Left lung (tissue), 10 donors: ENCODE measurements around the gene CLOCK. TPM values are rescaled to one million over a fixed set of nuclear protein-coding genes. Genes with fewer than 3 reads are reported as not detected.

ENCODE experiments used
- ATAC-seq: fragments of 200-7000 bp; cut with Tn5 transposase; one replicate; pipeline ENCODE4 v1.9.1; 2020; ENCODE audit warnings: moderate library complexity
- DNase-seq, 4 donors: peaks; one replicate each; pipeline ENCODE4 v3.0.0-alpha.2; 2013 to 2020
- H3K27ac ChIP-seq, 2 donors: fragments of 200-600 bp; sonication (generic) in 1 of 2; one replicate each; pipeline versions ENCODE4 v1.5.0 to v1.8.0; 2020 to 2021
- H3K27me3 ChIP-seq, 2 donors: fragments of 200-600 bp; sonication (generic) in 1 of 2; one replicate each; pipeline versions ENCODE4 v1.5.0 to v1.8.0; 2020 to 2021
- H3K36me3 ChIP-seq, 2 donors: fragments of 200-600 bp; sonication (generic) in 1 of 2; one replicate each; pipeline versions ENCODE4 v1.5.0 to v1.8.0; 2020 to 2021
- H3K4me1 ChIP-seq, 2 donors: fragments of 200-600 bp; one replicate each; pipeline ENCODE4 v1.8.0; 2021
- H3K4me3 ChIP-seq, 2 donors: fragments of 200-600 bp; sonication (generic) in 1 of 2; one replicate each; pipeline versions ENCODE4 v1.5.0 to v1.8.0; 2020 to 2021; ENCODE audit warnings: mild to moderate bottlenecking in 1 of 2
- H3K9me3 ChIP-seq, 2 donors: fragments of 200-600 bp; sonication (generic) in 1 of 2; one replicate each; pipeline versions ENCODE4 v1.5.0 to v1.8.0; 2020 to 2021
- intact Hi-C, 2 donors: fragments of 100-400 bp; cut with DNase I; formaldehyde crosslinking; loops; one replicate each; pipeline versions ENCODE4 v1.11.2 to v1.14.2; 2022
- polyA plus RNA-seq, 6 donors: library from polyadenylated mRNA; unstranded; fragments of 120-200 nt; gene quantifications; one replicate each; pipeline ENCODE4 v1.2.1, GENCODE V29; 2013; ENCODE audit not compliant: insufficient read length in 6 of 6
- total RNA-seq, 2 donors: library from RNA; stranded (reverse); fragmentation: NEBNext Ultra II Directional; extraction: Animal tissue kit (Norgen Biotek cat#: 25700); gene quantifications; one replicate each; pipeline ENCODE4 v1.2.1, GENCODE V29; 2021
- TF ChIP-seq, protein P1 (sequence below), 2 donors: fragments of 200-600 bp; sonication (generic) in 1 of 2; IDR thresholded peaks; one replicate each; pipeline versions ENCODE4 v1.5.0 to v1.8.0; 2021; ENCODE audit warnings: antibody characterized with exemption in 2 of 2
- donor health status: DM: no; HTN: yes; CAD: no.
- donor health status: DM: no; HTN: no; CAD: no.

The CLOCK gene
- total and polyA plus RNA-seq, 8 donors: 19.8 to 27.6 (median 21.7) TPM

DNA sequence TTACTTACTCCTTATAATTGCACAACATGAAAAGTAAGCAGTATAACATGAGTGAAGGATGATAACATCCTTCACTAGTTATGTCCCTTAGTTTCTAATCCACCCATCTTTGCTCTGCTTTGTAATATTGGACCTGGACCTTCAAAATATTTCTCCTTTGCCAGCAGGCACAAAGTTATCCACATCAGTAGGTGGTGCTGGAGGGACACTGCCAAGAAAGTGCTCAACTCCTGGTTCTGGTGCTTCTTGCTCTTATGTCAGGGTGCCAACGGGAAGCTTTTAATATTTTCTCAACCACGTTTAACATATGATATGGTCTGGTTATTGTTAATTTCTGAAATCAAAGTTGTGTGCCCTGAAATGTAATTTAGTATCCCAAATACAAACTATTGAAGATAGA is 101.9 kb downstream of the CLOCK start:
- Histone ChIP-seq H3K36me3 (peaks cover 0 to 44% of the 10 kb centered on the region in 2 donors), H3K4me3 (no peak overlapping the region), H3K9me3 (no peaks in the 10 kb centered on the region), H3K27me3 (no peaks in the 10 kb centered on the region), H3K27ac (no peak overlapping the region), H3K4me1 (no peaks in the 10 kb centered on the region)
- intact Hi-C loops: no loop called here
- peak in 1 of 4 donors; percentile 15 for DNase-seq
- TF ChIP-seq, protein P1, sequence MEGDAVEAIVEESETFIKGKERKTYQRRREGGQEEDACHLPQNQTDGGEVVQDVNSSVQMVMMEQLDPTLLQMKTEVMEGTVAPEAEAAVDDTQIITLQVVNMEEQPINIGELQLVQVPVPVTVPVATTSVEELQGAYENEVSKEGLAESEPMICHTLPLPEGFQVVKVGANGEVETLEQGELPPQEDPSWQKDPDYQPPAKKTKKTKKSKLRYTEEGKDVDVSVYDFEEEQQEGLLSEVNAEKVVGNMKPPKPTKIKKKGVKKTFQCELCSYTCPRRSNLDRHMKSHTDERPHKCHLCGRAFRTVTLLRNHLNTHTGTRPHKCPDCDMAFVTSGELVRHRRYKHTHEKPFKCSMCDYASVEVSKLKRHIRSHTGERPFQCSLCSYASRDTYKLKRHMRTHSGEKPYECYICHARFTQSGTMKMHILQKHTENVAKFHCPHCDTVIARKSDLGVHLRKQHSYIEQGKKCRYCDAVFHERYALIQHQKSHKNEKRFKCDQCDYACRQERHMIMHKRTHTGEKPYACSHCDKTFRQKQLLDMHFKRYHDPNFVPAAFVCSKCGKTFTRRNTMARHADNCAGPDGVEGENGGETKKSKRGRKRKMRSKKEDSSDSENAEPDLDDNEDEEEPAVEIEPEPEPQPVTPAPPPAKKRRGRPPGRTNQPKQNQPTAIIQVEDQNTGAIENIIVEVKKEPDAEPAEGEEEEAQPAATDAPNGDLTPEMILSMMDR (IDR thresholded peaks at IDR 0.05): no peak
- ATAC-seq: peak; percentile 70

DNA sequence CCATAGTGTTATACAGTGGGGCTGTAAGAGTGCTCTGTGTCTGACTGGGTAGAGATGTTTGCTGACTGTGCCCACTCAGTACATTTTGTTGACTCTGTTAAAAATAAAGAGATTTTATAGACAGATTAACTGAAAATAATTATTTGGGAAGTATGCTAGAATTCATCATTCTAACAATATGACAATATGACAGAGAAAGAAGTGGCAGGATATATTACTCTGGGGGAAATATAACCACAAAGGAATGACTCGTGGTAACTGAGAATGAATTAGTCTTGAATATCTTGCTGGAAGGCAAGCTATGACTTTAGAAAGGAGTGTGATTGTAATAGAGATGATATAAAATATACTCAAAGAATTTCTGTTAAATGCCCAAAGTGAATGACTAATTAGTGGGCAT is 104.2 kb downstream of the CLOCK start:
- H3K4me1 ChIP-seq: no peaks in the 10 kb centered on the region
- H3K27ac ChIP-seq: no peak overlapping the region
- no peaks in the 10 kb centered on the region for H3K27me3 ChIP-seq
- ATAC-seq (no peak), DNase-seq (no peak)
- H3K9me3 ChIP-seq: no peaks in the 10 kb centered on the region
- intact Hi-C loops: no loop called here
- H3K4me3 ChIP-seq: no peak overlapping the region
- TF ChIP-seq, protein P1 (IDR thresholded peaks at IDR 0.05): no peak
- peaks cover 0 to 39% of the 10 kb centered on the region in 2 donors for H3K36me3 ChIP-seq

DNA sequence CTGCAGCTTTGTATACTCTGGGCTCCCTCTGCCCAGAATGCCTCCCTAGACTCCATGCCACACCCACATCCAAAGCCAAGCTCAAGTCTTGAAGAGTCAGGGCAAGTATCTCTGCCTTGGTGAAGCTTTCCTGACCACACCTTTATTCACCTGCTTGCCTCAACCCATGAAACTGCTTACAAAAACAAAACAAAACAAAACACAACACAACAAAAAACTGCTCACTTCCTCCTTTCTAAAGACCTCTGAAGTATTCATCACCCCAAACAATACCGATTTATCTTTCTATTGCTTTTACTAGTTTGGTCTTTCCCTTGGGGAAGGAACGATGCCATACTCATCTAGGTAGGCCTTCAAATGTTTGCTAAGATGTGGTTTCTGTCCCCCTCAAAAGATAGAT is 105.9 kb downstream of the CLOCK start:
- intact Hi-C loops: no loop called here
- H3K27me3 ChIP-seq: no peaks in the 10 kb centered on the region
- DNase-seq (no peak), ATAC-seq (no peak)
- H3K27ac ChIP-seq: no peak overlapping the region
- H3K4me1 ChIP-seq: no peaks in the 10 kb centered on the region
- H3K9me3 ChIP-seq: no peaks in the 10 kb centered on the region
- no peak overlapping the region for H3K4me3 ChIP-seq
- TF ChIP-seq, protein P1 (IDR thresholded peaks at IDR 0.05): no peak
- peaks cover 0 to 45% of the 10 kb centered on the region in 2 donors for H3K36me3 ChIP-seq

DNA sequence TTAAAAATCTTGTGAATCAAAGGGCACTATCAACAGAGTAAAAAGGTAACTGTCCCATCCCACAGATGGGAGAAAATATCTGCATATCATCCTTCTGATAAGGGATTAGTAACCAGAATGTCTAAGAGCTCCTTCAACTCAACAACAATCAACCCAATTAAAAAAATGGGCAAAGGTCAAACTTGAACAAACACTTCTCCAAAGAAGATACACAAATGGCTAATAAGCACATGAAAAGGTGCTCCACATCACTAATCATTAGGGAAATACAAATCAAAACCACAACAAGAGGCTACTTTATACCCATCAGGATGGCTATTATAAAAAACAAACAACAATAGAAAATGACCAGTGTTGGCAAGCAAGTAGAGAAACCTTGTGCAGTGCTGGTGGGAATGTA is 107.7 kb downstream of the CLOCK start:
- H3K9me3 ChIP-seq: no peaks in the 10 kb centered on the region
- H3K36me3 ChIP-seq: peaks cover 0 to 55% of the 10 kb centered on the region in 2 donors
- DNase-seq: no peak
- H3K27me3 ChIP-seq: no peaks in the 10 kb centered on the region
- intact Hi-C loops: no loop called here
- no peak overlapping the region for H3K4me3 ChIP-seq
- no peaks in the 10 kb centered on the region for H3K4me1 ChIP-seq
- TF ChIP-seq, protein P1 (IDR thresholded peaks at IDR 0.05): no peak
- no peak for ATAC-seq
- H3K27ac ChIP-seq: no peak overlapping the region

DNA sequence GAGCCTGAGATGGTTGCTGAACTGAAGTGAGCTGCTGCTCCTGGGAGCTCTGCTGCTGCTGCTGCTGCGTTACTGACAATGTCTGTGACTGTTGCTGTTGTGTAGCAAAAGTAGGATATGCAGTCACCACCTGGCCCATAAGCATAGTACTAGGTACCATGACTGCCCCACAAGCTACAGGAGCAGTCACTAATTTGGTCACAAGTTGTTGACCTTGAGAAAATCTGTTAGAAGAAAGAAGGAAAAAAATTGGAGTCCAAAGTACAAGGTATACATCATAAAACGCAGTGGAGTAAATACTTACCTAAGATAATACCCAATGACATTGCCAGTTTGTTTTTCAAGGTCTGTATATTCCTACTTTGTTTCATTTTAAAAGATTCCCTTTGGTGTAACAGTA is 108.4 kb downstream of the CLOCK start:
- Histone ChIP-seq H3K36me3 (peaks cover 0 to 58% of the 10 kb centered on the region in 2 donors), H3K4me1 (no peaks in the 10 kb centered on the region), H3K27me3 (no peaks in the 10 kb centered on the region), H3K9me3 (no peaks in the 10 kb centered on the region), H3K4me3 (no peak overlapping the region), H3K27ac (no peak overlapping the region)
- TF ChIP-seq, protein P1 (IDR thresholded peaks at IDR 0.05): no peak
- no peak for DNase-seq
- ATAC-seq: no peak
- intact Hi-C loops: no loop called here
